Measurements from ENCODE around the gene TRERF1. TPM values are rescaled to one million over a fixed set of nuclear protein-coding genes. Genes with fewer than 3 reads are reported as not detected.

Gene TRERF1
- total and polyA plus RNA-seq, 2 of the 8 experiments (the other 6 are each of a cell fraction or from before 2014, with no cell fraction given), result 10.8 to 21.5 TPM

GRCh38 chr6:42344756-42345155 lies 107.0 kb downstream of the TRERF1 start:
- Histone ChIP-seq H3K9me3 (ENCODE audit: insufficient read depth in 2 of 2, low read depth in 1 of 2, low read length in 1 of 2) (no peaks in the 10 kb centered on the region), H3K14ac (ENCODE audit: insufficient read length) (no peak overlapping the region), H2BK12ac (ENCODE audit: low read depth, low read length) (no peak overlapping the region), H3K23me2 (ENCODE audit: low read depth, low read length) (no peaks in the 10 kb centered on the region), H2AK5ac (ENCODE audit: low read depth, low read length) (no peak overlapping the region), H4K8ac (ENCODE audit: extremely low read depth, insufficient read depth, low read length) (no peak overlapping the region), H3K4me3 (ENCODE audit: extremely low read depth in 1 of 4, insufficient read depth in 2 of 4, low read depth in 3 of 4, low read length in 4 of 4) (no peak overlapping the region), H3K27me3 (replicated peaks in 1 of 4; ENCODE audit: control insufficient read depth in 3 of 4, extremely low read depth in 1 of 4, insufficient read depth in 3 of 4, low read length in 3 of 4) (no peaks in the 10 kb centered on the region), H3K79me2 (ENCODE audit: control insufficient read depth in 1 of 2, insufficient read depth in 2 of 2, low read length in 2 of 2) (peaks cover 0 to 40% of the 10 kb centered on the region in 2 experiments; a peak in 1 of 4 replicates), H3K23ac (ENCODE audit: insufficient read length) (no peak overlapping the region), H4K5ac (ENCODE audit: insufficient read length, low read depth, low read length) (no peak overlapping the region), H2BK15ac (ENCODE audit: low read length) (no peak overlapping the region), H3K56ac (replicated peaks; ENCODE audit: insufficient read length, low read depth, low read length) (no peak overlapping the region), H2BK120ac (replicated peaks; ENCODE audit: low read depth, low read length) (no peak overlapping the region), H3K79me1 (ENCODE audit: low read depth, low read length) (peaks cover 12% of the 10 kb centered on the region; the same call in 1 of the 2 replicates), H2BK5ac (ENCODE audit: low read depth, low read length) (no peak overlapping the region), H3K27ac (ENCODE audit: low read depth, low read length) (no peak overlapping the region), H3K9ac (replicated peaks in 1 of 4; ENCODE audit: extremely low read depth in 1 of 4, low read depth in 3 of 4, low read length in 3 of 4) (no peak overlapping the region), H4K20me1 (replicated peaks in 1 of 2; ENCODE audit: control insufficient read depth in 1 of 2, insufficient read depth in 2 of 2, low read length in 2 of 2) (peaks cover 3 to 6% of the 10 kb centered on the region in 2 experiments), H3K4me1 (replicated peaks in 1 of 4; ENCODE audit: control insufficient read depth in 3 of 4, insufficient read depth in 4 of 4, low read length in 3 of 4) (peaks cover 0 to 5% (median 0%) of the 10 kb centered on the region in 4 experiments; a peak in 2 of 7 replicates), H4K91ac (replicated peaks; ENCODE audit: insufficient read length, low read length) (no peak overlapping the region), H3K4ac (replicated peaks; ENCODE audit: insufficient read length, low read depth, low read length) (no peak overlapping the region), H2AFZ (ENCODE audit: low read length) (no peak overlapping the region), H3K18ac (ENCODE audit: extremely low read depth, low read length) (no peak overlapping the region), H3K4me2 (ENCODE audit: insufficient read depth in 1 of 2, low read depth in 2 of 2, low read length in 2 of 2) (no peak overlapping the region), H3K36me3 (ENCODE audit: control insufficient read depth in 2 of 4, insufficient read depth in 4 of 4, low read length in 3 of 4) (peaks cover 0 to 4% (median 0%) of the 10 kb centered on the region in 4 experiments; a peak in 1 of 8 replicates), H2BK20ac (ENCODE audit: low read length) (no peak overlapping the region)
- ChIA-PET CTCF (ENCODE audit: partially characterized antibody) (interaction anchor here (1.3 kb wide), 1 partner anchor 8 kb away, joined by 4 read pairs; no protein-coding TSS in a partner anchor), POLR2A (ENCODE audit: partially characterized antibody) (no interaction called here)
- 83% methylated on average over 1 of the region's 1 CpG; no CpG with 5 or more reads in 1 of the 2 experiments for WGBS, 2 experiments (ENCODE audit: extremely low coverage in 1 of 2, insufficient coverage in 1 of 2, insufficient read length in 1 of 2, insufficient replicate concordance in 2 of 2, low coverage in 1 of 2, low lambda C conversion rate in 2 of 2, missing lambda C conversion rate in 1 of 2)
- DNase-seq (ENCODE audit: low read depth in 1 of 2, low spot score in 2 of 2) (no peak), FAIRE-seq (no peak)
- TF ChIP-seq SP1 (IDR thresholded peaks at IDR 0.05; ENCODE audit: low read depth, low read length) (no peak), TCF12 (IDR thresholded peaks at IDR 0.05; ENCODE audit: low read depth, low read length) (no peak), RXRA (IDR thresholded peaks at IDR 0.05; ENCODE audit: insufficient read depth, low read depth, low read length) (no peak), GTF2F1 (IDR thresholded peaks at IDR 0.05; ENCODE audit: borderline replicate concordance, low read depth, low read length) (no peak), CTCF (IDR thresholded peaks at IDR 0.05; ENCODE audit: control extremely low read depth in 1 of 3, insufficient read depth in 1 of 3, low read depth in 1 of 3, low read length in 3 of 3) (no peak), RFX5 (IDR thresholded peaks at IDR 0.05; ENCODE audit: borderline replicate concordance, low read depth, low read length) (no peak)

All from H1 (cell line).